OCI-LY7 (cell line): ENCODE measurements around the gene IMMP2L.

Experiments used
- CTCF ChIP-seq: fragments of 200-600 bp; sonication (generic); conservative IDR thresholded peaks from 2 replicates; pipeline ENCODE4 v1.5.1; 2014; ENCODE audit warnings: mild to moderate bottlenecking, antibody characterized with exemption, low read length, moderate library complexity, mixed read lengths
- EZH2phosphoT487 ChIP-seq: fragments of 200-600 bp; sonication (generic); IDR thresholded peaks from 2 replicates; pipeline ENCODE4 v1.6.1; 2018; ENCODE audit warnings: low read depth, borderline replicate concordance, mild to moderate bottlenecking, mixed run types, antibody characterized with exemption, low read length, moderate library complexity, mixed read lengths

GRCh38 chr7:111330235-111330523, 232.1 kb downstream of the IMMP2L start:
- TF ChIP-seq CTCF (no peak), EZH2phosphoT487 (no peak)
